ENCODE measurements around the gene RRP7A.
"Not testable (repeated sequence)": the region's sequence is repeated elsewhere in the genome, so short reads cannot be mapped to it uniquely, and the experiment has no call there.

Gene RRP7A

DNA sequence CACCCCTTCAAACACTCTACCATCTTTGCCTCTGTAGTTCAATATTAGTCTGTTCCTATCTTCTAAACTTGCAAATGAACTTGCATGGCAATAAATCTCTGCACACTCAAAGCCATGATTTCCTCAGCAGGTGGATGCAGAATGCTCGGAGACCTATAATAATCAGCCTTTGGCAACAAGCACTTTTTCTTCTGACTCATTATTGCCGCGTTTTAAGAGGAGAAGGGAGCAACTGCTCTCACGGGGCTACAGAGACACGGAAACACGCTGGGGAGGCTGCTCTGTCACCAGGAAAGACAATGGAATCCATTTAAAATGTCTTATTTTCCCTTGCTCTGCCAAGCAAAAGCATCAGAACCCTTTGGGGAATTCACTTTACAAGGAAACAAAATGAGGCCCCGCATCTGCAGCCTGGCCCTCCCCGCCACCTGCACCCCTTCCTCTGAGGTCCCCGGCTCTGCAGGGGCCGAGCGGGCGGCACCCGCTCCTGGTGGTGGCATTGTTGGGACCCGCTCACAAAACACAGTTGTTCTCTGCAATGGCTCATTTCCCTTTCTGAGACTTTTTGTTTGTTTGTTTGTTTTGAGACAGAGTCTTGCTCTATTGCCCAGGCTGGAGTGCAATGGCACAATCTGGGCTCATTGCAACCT, 15.6 kb upstream of the RRP7A start:
- DNase-seq, result not testable (repeated sequence)

DNA sequence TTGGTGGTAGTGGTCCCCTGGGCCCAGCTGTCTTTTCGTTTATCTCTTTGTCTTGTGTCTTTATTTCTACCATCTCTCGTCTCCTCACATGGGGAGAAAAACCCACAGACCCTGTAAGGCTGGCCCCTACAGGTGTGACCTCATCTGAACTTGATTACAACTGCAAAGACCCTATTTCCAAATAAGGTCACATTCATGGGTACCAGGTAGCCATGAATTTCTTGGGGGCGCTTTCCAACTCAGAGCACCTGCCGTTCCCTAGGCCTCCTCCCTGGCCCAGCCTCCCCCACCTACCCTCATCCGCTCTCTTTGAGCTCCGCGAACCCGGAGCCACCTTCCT, 14.0 kb upstream of the RRP7A start:
- no peak for DNase-seq

GRCh38 chr22:42531401-42532084, 11.9 kb upstream of the RRP7A start:
- DNase-seq, result not testable (repeated sequence)

GRCh38 chr22:42529435-42529834, 9.8 kb upstream of the RRP7A start:
- DNase-seq, result not testable (repeated sequence)

GRCh38 chr22:42528591-42529307, 9.2 kb upstream of the RRP7A start:
- DNase-seq, result no peak

- no peak for DNase-seq
Observed at GRCh38 chr22:42522546-42522945, 3.0 kb upstream of the RRP7A start.

DNA sequence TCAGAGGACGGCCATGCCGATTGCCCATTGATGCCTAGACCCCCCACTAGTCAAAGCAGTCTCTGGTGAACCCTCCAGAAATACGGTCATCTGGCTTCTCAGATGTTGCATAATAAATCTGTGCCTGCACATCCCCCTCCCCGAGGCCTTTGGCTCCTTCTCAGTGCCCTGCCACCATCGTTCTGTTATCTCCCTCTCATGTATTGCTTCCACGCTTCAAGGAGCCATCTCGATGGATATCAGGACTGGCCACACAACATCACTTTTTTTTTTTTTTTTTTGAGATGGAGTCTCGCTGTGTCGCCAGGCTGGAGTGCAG, 1.6 kb upstream of the RRP7A start:
- DNase-seq, result no peak

- not testable (repeated sequence) for DNase-seq
Observed at GRCh38 chr22:42518638-42519524, 715 bp downstream of the RRP7A start.

DNA sequence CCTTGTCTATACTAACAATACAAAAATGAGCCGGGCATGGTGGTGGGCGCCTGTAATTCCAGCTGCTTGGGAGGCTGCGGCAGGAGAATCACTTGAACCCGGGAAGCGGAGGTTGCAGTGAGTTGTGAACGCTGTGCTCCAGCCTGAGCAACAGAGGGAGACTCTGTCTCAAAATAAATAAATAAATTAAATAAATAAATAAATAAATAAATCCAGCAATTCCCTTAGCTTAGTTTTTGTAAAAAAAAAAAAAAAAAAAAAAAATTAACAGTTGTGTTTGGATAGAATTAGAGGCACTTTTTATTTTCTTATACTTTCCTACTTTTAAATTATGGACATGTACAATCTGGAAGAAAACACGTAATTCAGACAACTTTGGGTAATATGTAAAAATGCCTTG, 2.5 kb downstream of the RRP7A start:
- DNase-seq, result not testable (repeated sequence)

DNA sequence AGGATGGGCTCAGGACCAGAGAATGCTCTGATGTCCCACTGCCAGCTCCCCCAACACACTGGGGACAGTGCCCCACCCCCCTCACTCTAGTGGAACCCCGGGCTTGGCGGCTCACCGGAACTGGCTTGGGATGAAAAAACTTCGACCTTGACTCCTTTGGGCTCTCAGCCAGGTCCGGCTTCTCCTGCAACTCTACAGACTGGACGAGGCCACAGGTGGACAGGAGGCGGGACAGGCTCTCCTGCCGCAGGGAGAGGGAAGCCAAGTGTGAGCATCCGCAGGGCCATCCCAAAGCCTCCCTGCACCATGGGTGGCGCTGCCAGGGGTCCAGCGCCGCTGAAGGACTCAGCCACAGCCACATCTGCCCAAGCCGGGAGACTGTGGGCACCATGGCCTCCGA, 3.7 kb downstream of the RRP7A start:
- DNase-seq, result no peak

GRCh38 chr22:42515304-42515703, 4.3 kb downstream of the RRP7A start:
- DNase-seq, result not testable (repeated sequence)

DNA sequence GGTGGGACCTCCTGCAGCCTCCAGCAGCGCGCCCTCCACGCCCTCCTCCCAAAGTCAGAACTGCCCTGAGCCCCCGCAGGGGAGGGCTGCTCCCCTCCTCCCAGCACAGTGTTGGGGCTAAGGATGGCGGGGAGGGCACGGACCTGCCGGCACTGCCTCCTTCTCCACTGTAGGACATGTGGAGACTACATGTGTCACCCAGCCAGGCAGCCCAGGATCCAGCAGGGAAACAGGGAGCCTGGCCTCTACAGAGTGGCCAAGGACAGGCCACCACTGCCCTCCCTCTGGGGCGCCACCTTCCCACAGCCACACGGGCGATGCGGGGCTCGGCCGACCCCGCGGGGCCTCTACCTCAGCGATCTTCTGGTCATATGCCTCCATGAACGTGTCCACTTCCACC, 5.3 kb downstream of the RRP7A start:
- not testable (repeated sequence) for DNase-seq

DNA sequence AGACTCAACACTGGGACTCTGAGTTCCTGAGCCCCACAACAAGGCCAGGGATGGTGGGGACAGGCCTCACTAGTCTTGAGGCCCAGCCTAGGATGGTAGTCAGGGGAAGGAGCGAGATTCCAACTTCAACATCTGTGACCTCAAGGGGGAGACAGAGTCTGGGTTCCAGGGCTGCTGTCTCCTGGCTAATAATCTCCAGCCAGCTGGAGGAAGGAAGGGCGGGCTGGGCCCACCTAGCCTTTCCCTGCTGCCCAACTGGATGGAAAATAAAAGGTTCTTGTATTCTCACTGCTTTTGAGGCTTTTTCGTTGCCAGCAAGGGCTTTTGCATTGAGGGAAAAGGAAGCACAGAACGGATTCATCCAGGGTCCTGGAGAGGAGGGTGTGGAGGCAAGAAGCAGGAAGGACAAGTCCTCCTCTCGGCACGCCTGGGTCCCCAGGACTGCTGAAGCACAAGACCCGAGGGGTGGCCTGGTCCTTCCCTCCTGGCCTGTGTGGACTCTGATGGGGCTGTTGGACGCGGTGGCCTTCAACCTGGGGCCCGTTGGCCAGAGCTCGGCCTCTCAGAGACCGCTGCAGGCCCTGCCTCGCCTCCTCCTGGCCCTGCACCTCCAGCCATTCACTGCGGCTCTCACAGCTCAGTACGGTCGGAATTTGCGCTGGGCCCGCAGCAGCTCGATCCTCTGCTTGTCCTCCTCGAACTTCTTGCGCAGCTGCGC, 7.2 kb downstream of the RRP7A start:
- DNase-seq, result peak; percentile 19

- DNase-seq, result no peak
Observed at GRCh38 chr22:42511401-42511891, 8.2 kb downstream of the RRP7A start.

DNA sequence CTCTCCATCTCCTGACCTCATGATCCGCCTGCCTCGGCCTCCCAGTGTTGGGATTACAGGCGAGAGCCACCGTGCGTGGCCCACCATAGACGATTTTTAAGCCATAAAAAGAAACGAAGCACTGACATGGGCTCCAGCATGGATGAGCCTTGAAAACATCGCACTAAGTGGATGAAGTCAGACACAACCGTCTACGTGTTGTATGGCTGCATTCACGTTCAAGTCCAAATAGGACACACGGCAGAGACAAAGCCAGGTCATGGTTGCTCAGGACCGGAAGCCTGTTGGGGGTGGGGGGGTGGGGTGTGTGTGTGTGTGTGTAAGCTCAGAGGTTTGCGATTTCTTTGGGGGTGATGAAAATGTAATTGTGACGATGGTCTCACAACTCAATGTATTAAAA, 10.0 kb downstream of the RRP7A start:
- no peak for DNase-seq

DNA sequence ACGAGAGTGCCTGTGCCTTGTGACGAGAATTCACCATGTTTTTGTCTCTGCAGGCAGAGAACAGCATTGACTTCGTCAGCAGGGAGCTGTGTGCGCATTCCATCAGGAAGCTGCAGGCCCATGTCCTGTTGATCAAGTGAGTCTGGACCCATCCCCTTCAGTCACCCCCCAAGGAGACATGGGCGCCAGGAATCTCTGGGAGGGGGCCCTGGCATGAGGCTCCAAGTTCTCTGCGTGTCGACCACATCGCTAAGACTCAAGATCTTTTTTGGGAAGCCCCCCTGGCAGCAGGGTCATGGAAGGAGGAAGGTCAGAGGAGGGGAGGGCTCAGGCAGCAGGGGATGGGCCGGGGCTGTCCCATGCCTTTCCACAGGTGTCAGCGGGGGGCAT, 10.6 kb downstream of the RRP7A start:
- DNase-seq, result not testable (repeated sequence)

GRCh38 chr22:42508327-42508974, 11.1 kb downstream of the RRP7A start:
- DNase-seq, result not testable (repeated sequence)

DNA sequence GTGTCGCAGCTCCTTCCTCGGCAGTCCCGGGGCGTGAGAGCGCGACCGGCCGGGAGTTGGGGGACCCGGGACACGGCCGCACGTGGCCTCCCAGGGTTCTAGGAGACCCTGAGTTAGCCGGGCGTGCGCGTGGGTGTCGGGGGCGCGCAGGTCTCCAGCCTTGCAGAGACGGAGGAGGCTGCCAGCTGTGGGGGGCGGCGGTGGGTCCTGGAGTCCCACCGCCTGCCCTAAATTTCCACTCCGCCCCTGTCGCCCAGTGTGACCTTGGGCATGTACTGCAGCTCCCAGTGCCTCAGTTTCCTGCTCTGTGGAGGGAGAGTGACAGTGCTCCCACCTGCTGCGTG, 18.8 kb downstream of the RRP7A start:
- DNase-seq, result no peak

DNA sequence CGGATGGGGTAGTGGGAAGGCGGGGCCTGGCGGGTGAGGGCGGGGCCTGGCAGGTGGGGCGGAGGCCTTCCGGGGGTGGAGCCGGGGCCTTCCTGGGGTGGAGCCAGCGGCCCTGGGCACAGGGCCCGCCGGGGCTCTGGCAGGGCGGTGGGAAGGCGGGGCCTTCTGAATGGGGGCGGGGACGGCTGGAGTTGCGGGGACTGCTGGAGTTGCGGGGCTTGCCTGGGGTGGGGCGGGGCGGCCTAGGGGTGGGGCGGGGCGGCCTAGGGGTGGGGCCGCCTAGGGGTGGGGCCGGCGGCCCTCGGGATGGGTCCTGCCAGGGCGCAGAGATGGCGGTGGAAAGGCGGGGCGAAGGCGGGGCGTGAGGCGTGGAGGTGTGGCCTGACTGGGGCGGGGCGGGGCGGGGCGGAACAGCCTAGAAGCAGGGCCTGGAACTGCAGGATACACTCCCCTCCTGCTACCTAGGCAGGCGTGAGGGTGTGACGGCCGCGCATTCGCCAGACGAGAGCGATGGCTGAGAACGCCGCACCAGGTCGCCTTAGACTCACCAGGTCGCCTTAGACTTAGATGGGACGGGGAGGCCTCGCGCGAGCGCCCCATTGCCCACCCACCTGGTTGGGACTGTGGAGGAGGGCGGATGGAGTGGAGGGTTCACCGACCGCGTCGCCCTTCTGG, 19.3 kb downstream of the RRP7A start:
- DNase-seq, result peak; percentile 69

DNA sequence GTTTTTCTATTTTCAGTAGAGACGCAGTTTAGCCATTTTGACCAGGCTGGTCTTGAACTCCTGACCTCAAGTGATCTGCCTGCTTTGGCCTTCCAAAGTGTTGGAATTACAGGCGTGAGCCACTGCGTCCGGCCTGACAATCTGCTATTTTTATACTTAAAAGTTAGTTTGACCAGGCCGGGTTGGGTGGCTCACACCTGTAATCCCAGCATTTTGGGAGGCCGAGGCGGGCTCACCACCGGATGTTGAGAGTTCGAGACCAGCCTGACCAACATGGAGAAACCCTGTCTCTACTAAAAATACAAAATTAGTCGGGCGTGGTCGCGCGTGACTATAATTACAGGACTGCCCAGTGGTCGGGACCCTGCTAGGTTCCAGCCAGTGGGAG, 19.8 kb downstream of the RRP7A start:
- not testable (repeated sequence) for DNase-seq

DNA sequence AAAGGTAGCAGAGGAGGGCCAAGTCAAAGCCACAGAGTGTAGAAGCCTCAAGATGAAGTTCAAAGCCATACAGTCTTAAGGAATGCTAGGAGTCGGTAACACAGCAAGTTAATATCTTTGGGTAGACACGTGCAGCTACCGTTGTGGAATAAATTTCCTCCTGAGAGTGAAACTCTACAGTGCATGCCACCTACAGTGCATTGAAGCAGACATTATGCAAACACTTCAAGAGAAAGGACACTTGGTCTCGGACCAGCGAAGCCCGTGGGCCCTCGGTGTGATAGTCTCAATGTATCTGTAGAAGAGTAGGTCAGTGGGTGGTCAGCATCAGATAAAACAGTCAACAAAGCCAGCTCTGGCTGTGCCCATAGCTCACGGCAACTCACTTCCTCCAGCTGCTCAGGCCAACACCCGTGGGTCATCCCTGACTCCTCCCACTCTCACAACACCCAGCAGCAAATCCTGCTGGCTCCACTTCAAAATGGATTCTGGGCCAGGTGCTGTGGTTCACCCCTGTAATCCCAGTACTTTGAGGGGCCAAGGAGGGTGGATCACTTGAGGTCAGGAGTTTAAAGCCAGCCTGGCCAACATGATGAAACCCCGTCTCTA, 24.0 kb downstream of the RRP7A start:
- DNase-seq, result not testable (repeated sequence)

All from fibroblast of skin of right biceps (primary cell).